Spleen (tissue), 11 donors: ENCODE results near the gene BAIAP2L2. TPM values are rescaled to one million over a fixed set of nuclear protein-coding genes. Genes with fewer than 3 reads are reported as not detected.

Experiments
- DNase-seq: peaks from one replicate; pipeline ENCODE4 v3.0.0-alpha.2; 2020
- H3K27ac ChIP-seq, 8 donors: fragments of 200-600 bp; sonication (generic) in 7 of 8; 1 replicate in 4 of 8; 2 replicates in 4 of 8; pipeline versions ENCODE4 v1.5.0 to v1.8.0; 2016 to 2021; ENCODE audit warnings: inconsistent platforms in 4 of 8, mild to moderate bottlenecking in 4 of 8, moderate library complexity in 1 of 8
- H3K27me3 ChIP-seq, 7 donors: fragments of 200-600 bp; sonication (generic) in 6 of 7; replicated peaks in 1 of 7; 1 replicate in 4 of 7; 2 replicates in 3 of 7; pipeline versions ENCODE4 v1.5.0 to v1.8.0; 2016 to 2021; ENCODE audit warnings: inconsistent platforms in 3 of 7, mild to moderate bottlenecking in 1 of 7
- H3K36me3 ChIP-seq, 6 donors: fragments of 200-600 bp; sonication (generic) in 5 of 6; 1 replicate in 4 of 6; 2 replicates in 2 of 6; pipeline versions ENCODE4 v1.5.0 to v1.8.0; 2016 to 2021; ENCODE audit warnings: inconsistent platforms in 2 of 6
- H3K4me1 ChIP-seq, 6 donors: fragments of 200-600 bp; sonication (generic) in 5 of 6; 1 replicate in 3 of 6; 2 replicates in 3 of 6; pipeline versions ENCODE4 v1.5.0 to v1.8.0; 2016 to 2021; ENCODE audit warnings: inconsistent platforms in 3 of 6
- H3K4me3 ChIP-seq, 8 donors: fragments of 200-600 bp; sonication (generic) in 7 of 8; 1 replicate in 4 of 8; 2 replicates in 4 of 8; pipeline versions ENCODE4 v1.5.0 to v1.8.0; 2016 to 2021; ENCODE audit warnings: inconsistent platforms in 4 of 8, mild to moderate bottlenecking in 4 of 8, moderate library complexity in 2 of 8
- H3K9me3 ChIP-seq, 8 donors: fragments of 200-600 bp; sonication (generic) in 7 of 8; 1 replicate in 4 of 8; 2 replicates in 4 of 8; pipeline versions ENCODE4 v1.5.0 to v1.8.0; 2016 to 2021; ENCODE audit warnings: inconsistent platforms in 4 of 8
- CTCF ChIP-seq, 11 experiments: fragments of 200-600 bp in 7 of 11; fragments of 450-650 bp in 4 of 11; sonication (generic) in 4 of 11; IDR thresholded peaks in 8 of 11; conservative IDR thresholded peaks in 3 of 11; 1 replicate in 7 of 11; 2 replicates in 4 of 11; pipeline versions ENCODE4 v1.4.0 to v1.8.0; 2016 to 2021; ENCODE audit warnings: antibody characterized with exemption in 11 of 11, inconsistent platforms in 4 of 11, mild to moderate bottlenecking in 1 of 11
- POLR2A ChIP-seq, 3 donors: fragments of 450-650 bp; IDR thresholded peaks; one replicate each; pipeline ENCODE4 v1.5.1; 2017; ENCODE audit warnings: antibody characterized with exemption in 3 of 3, mild to moderate bottlenecking in 1 of 3
- POLR2AphosphoS5 ChIP-seq, 3 donors: sonication (generic); formaldehyde crosslinking; IDR thresholded peaks; one replicate each; pipeline ENCODE4 v1.5.1; 2017; ENCODE audit warnings: antibody characterized with exemption in 3 of 3
- WGBS, 5 donors: extraction: QIAGEN DNeasy Blood & Tissue Kit in 3 of 5; methylation state at CpG; one replicate each; pipeline versions ENCODE4 v1.1.5 to v1.1.7; 2013 to 2018; 5-methylcytosine and 5-hydroxymethylcytosine counted together
- intact Hi-C: fragments of 100-400 bp; cut with DNase I; formaldehyde crosslinking; loops from one replicate; pipeline ENCODE4 v1.15.0; 2023; ENCODE audit warnings: low total_unique reads
- polyA plus RNA-seq, 3 donors: library from polyadenylated mRNA; stranded (reverse); fragments of 200-250 nt; gene quantifications; one replicate each; pipeline ENCODE4 v1.2.1, GENCODE V29; 2013
- total RNA-seq, 7 donors: library from RNA; depleted of rRNA in 3 of 7; stranded (reverse); fragments of >200 nt in 3 of 7; fragmentation: NEBNext Ultra II Directional in 4 of 7; extraction: Animal tissue kit (Norgen Biotek cat#: 25700) in 4 of 7; gene quantifications; one replicate each; pipeline versions ENCODE4 v1.1.0 to v1.2.1, GENCODE V29; 2016 to 2021
- donor health status: healthy with polysubstance abuse.
- donor health status: DM: no; HTN: no; CAD: no; lungs with moderate emphysema.
- donor health status: DM: no; HTN: no; CAD: no.
- donor health status: Bipolar disorder and iron deficiency.
- donor health status: healthy.
- donor health status: DM: no; HTN: no; CAD: no.
- donor health status: DM: yes; HTN: yes; CAD: no.

Gene BAIAP2L2
- total and polyA plus RNA-seq, 10 donors = 0.37 to 3.0 (median 0.91) TPM

- Histone ChIP-seq H3K36me3 (peaks cover 0 to 98% (median 66%) of the 10 kb centered on the region in 6 donors), H3K9me3 (no peaks in the 10 kb centered on the region), H3K4me3 (no peak overlapping the region), H3K4me1 (peaks cover 0 to 20% (median 9%) of the 10 kb centered on the region in 6 donors), H3K27me3 (no peaks in the 10 kb centered on the region), H3K27ac (no peak overlapping the region)
- intact Hi-C loops = loop anchor here (10.0 kb wide), 1 partner anchor 168 kb away; no protein-coding TSS in a partner anchor
- no peak for DNase-seq
- WGBS, 5 donors = 85 to 93% (median 86%) methylated on average over 8 of the region's 8 CpGs
- no peak for TF ChIP-seq CTCF (IDR thresholded peaks at IDR 0.05 in 8 of 11, conservative IDR thresholded peaks at IDR 0.05 in 3 of 11)
- TF ChIP-seq POLR2AphosphoS5 (IDR thresholded peaks at IDR 0.05) = no peak
- no peak for TF ChIP-seq POLR2A (IDR thresholded peaks at IDR 0.05)
These were observed 43.5 kb downstream of the BAIAP2L2 start for GRCh38 chr22:38067028-38067415.

GRCh38 chr22:38066381-38067027, 44.0 kb downstream of the BAIAP2L2 start:
- peaks cover 0 to 23% (median 9%) of the 10 kb centered on the region in 6 donors for H3K4me1 ChIP-seq
- H3K27ac ChIP-seq = no peak overlapping the region
- peaks cover 0 to 98% (median 61%) of the 10 kb centered on the region in 6 donors for H3K36me3 ChIP-seq
- intact Hi-C loops = loop anchor here (10.0 kb wide), 1 partner anchor 168 kb away; no protein-coding TSS in a partner anchor
- TF ChIP-seq POLR2A (IDR thresholded peaks at IDR 0.05) (no peak), CTCF (IDR thresholded peaks at IDR 0.05 in 8 of 11, conservative IDR thresholded peaks at IDR 0.05 in 3 of 11) (no peak), POLR2AphosphoS5 (IDR thresholded peaks at IDR 0.05) (peak in 1 of 3 donors; percentile 28)
- 77 to 95% (median 89%) methylated on average over 13 of the region's 13 CpGs for WGBS, 5 donors
- no peaks in the 10 kb centered on the region for H3K27me3 ChIP-seq
- H3K4me3 ChIP-seq = no peak overlapping the region
- no peaks in the 10 kb centered on the region for H3K9me3 ChIP-seq
- no peak for DNase-seq

DNA sequence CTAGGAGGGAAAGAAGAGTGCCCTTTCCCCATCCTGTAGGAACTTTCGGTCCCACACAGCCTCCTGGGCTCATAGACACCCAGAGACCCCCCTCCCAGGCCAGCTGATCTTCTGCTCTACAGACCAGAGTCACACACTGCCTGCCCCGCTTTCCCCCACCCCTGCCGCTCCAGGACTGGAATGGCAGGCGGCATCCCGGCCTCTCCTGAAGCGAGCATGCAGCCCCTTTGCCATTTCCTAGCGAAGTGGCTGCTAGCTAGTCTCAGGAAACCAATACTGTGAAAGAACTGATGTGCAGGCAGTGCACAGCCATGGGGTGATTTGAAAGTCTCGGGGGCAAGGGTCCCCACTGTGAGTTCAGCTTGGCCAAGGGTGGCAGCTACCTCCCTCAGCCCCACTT, 44.9 kb downstream of the BAIAP2L2 start:
- TF ChIP-seq POLR2A (IDR thresholded peaks at IDR 0.05) (no peak), POLR2AphosphoS5 (IDR thresholded peaks at IDR 0.05) (peak in 1 of 3 donors; percentile 15), CTCF (IDR thresholded peaks at IDR 0.05 in 8 of 11, conservative IDR thresholded peaks at IDR 0.05 in 3 of 11) (no peak)
- intact Hi-C loops = loop anchor here (10.0 kb wide), 1 partner anchor 169 kb away; no protein-coding TSS in a partner anchor
- no peak overlapping the region for H3K27ac ChIP-seq
- no peaks in the 10 kb centered on the region for H3K9me3 ChIP-seq
- 96 to 97% (median 97%) methylated on average over 8 of the region's 8 CpGs for WGBS, 5 donors
- H3K4me1 ChIP-seq = peaks cover 0 to 23% (median 9%) of the 10 kb centered on the region in 6 donors
- H3K27me3 ChIP-seq = no peaks in the 10 kb centered on the region
- no peak for DNase-seq
- no peak overlapping the region for H3K4me3 ChIP-seq
- peaks cover 0 to 98% (median 55%) of the 10 kb centered on the region in 6 donors for H3K36me3 ChIP-seq

DNA sequence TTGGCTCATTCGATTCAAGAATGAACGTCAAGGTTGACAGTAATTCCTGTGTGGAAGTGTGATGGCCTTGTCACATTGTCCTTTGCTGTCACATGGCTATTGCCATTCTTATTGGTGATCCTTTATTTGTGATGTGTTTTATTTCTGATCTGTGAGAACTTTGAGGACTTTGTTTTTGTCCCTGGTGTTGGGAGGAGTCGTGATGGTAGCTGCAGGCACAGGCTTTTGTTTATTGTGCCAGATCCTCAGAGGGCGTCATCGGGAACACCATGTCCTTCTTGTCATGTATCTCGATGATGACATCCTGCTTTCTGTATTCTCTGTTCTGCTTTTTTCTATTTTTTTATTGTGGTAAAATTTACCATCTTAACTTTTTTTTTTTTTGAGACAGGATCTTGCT, 47.7 kb downstream of the BAIAP2L2 start:
- H3K4me3 ChIP-seq = no peak overlapping the region
- peaks cover 0 to 91% (median 36%) of the 10 kb centered on the region in 6 donors for H3K36me3 ChIP-seq
- 55 to 71% (median 58%) methylated on average over 6 of the region's 6 CpGs for WGBS, 5 donors
- no peaks in the 10 kb centered on the region for H3K9me3 ChIP-seq
- no peak for DNase-seq
- H3K4me1 ChIP-seq = peaks cover 0 to 36% (median 14%) of the 10 kb centered on the region in 6 donors
- no peaks in the 10 kb centered on the region for H3K27me3 ChIP-seq
- H3K27ac ChIP-seq = peak overlapping the region in 6 of 8 donors; percentile 19 to 85 (median 77)
- no peak for TF ChIP-seq POLR2A (IDR thresholded peaks at IDR 0.05)
- TF ChIP-seq POLR2AphosphoS5 (IDR thresholded peaks at IDR 0.05) = peak in 1 of 3 donors; percentile 80
- intact Hi-C loops = loop anchor here (10.0 kb wide), 1 partner anchor 172 kb away; no protein-coding TSS in a partner anchor
